HG03575 (cell line): ENCODE measurements around the gene COQ8A.
"Not testable (repeated sequence)": the region's sequence is repeated elsewhere in the genome, so short reads cannot be mapped to it uniquely, and the experiment has no call there.

ENCODE experiments used
- ATAC-seq: cut with Tn5 transposase; IDR thresholded peaks from one replicate; pipeline ENCODE4 v1.9.1; 2021; ENCODE audit not compliant: unreplicated experiment, insufficient number of reproducible peaks, low FRiP score; ENCODE audit errors: extremely low read depth

The COQ8A gene

GRCh38 chr1:226949401-226949800 lies 9.3 kb downstream of the COQ8A start:
- no peak for ATAC-seq

- ATAC-seq, result no peak
Measured at GRCh38 chr1:226950316-226950715, 10.2 kb downstream of the COQ8A start.

- no peak for ATAC-seq
Measured at GRCh38 chr1:226950871-226951270, 10.8 kb downstream of the COQ8A start.

GRCh38 chr1:226951286-226952117 lies 11.4 kb downstream of the COQ8A start:
- ATAC-seq, result no peak

GRCh38 chr1:226952118-226952441 lies 12.0 kb downstream of the COQ8A start:
- ATAC-seq, result no peak

GRCh38 chr1:226953175-226953800 lies 13.2 kb downstream of the COQ8A start:
- no peak for ATAC-seq

- ATAC-seq, result no peak
Measured at GRCh38 chr1:226954337-226954736, 14.2 kb downstream of the COQ8A start.

- ATAC-seq, result no peak
Measured at GRCh38 chr1:226954777-226955176, 14.7 kb downstream of the COQ8A start.

- not testable (repeated sequence) for ATAC-seq
Measured at GRCh38 chr1:226955857-226956256, 15.8 kb downstream of the COQ8A start.

GRCh38 chr1:226956942-226957713 lies 17.0 kb downstream of the COQ8A start:
- ATAC-seq, result no peak

- no peak for ATAC-seq
Measured at GRCh38 chr1:226957714-226958113, 17.6 kb downstream of the COQ8A start.

- no peak for ATAC-seq
Measured at GRCh38 chr1:226958300-226958699, 18.2 kb downstream of the COQ8A start.

- no peak for ATAC-seq
Measured at GRCh38 chr1:226960256-226960655, 20.2 kb downstream of the COQ8A start.

GRCh38 chr1:226960944-226961765 lies 21.1 kb downstream of the COQ8A start:
- no peak for ATAC-seq

GRCh38 chr1:226962421-226963391 lies 22.6 kb downstream of the COQ8A start:
- no peak for ATAC-seq

- ATAC-seq, result no peak
Measured at GRCh38 chr1:226964068-226964425, 24.0 kb downstream of the COQ8A start.

- ATAC-seq, result no peak
Measured at GRCh38 chr1:226964611-226965486, 24.8 kb downstream of the COQ8A start.
